Measurements from ENCODE around the gene MYO1G.
"Not testable (repeated sequence)": the region's sequence is repeated elsewhere in the genome, so short reads cannot be mapped to it uniquely, and the experiment has no call there.

Gene MYO1G

DNA sequence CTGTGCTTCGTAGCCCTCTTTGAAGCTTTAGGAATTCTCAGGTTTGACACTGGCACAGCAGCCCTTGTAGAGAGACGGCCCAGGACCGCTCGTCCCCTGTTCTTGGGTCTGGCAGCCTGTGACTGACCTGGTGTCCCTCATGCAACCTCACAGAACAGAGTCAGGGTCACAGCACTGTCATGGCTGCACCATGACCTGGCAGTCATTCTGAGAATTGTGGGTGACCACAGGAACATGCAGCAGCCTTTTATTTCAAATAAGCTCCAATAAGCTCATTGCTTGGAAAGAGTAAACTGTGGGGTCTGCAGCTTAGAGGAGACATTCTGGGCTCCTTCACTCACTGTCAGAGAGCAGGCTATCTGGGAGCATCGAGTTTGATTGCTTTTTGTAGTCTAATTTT lies 42.5 kb downstream of the MYO1G start:
- DNase-seq (ENCODE audit: low spot score) = no peak

DNA sequence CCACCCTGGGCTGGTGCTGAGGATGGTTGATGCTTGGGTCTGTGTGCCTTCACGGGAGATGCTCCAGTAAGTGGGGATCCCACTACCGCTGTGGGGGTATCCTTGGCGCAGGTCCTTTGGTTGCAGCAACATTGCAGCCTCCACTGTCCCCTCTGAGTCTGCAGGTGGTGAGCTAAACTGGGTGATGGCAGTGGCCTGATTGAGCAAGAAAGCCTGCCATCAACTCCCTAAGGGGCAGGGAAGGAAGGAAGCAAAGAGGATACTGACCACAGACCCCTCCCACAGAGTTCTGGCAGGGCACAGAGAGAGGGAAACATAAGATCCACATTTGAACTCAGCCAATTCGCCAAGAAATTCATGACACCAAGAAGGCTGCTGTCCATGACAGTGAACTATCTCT lies 43.2 kb downstream of the MYO1G start:
- no peak for DNase-seq (ENCODE audit: low spot score)

GRCh38 chr7:44935016-44935415 lies 43.8 kb downstream of the MYO1G start:
- no peak for DNase-seq (ENCODE audit: low spot score)

GRCh38 chr7:44934510-44934909 lies 44.3 kb downstream of the MYO1G start:
- not testable (repeated sequence) for DNase-seq (ENCODE audit: low spot score)

DNA sequence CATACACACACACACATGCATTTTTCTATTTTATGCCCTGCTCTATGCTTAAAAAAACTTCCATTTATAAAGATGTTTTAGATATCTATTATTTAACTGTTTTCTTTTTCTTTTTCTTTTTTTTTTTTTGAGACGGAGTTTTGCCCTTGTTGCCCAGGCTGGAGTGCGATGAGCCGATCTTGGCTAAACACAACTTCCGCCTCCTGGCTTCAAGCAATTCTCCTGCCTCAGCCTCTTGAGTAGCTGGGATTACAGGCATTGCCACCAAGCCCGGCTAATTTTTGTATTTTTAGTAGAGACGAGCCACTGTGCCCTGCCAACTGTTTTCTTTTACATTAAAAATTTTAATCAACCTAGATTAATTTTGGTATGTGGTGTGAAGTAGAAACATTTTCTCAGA lies 47.9 kb downstream of the MYO1G start:
- DNase-seq (ENCODE audit: low spot score) = no peak

GRCh38 chr7:44922351-44922694 lies 56.5 kb downstream of the MYO1G start:
- no peak for DNase-seq (ENCODE audit: low spot score)

DNA sequence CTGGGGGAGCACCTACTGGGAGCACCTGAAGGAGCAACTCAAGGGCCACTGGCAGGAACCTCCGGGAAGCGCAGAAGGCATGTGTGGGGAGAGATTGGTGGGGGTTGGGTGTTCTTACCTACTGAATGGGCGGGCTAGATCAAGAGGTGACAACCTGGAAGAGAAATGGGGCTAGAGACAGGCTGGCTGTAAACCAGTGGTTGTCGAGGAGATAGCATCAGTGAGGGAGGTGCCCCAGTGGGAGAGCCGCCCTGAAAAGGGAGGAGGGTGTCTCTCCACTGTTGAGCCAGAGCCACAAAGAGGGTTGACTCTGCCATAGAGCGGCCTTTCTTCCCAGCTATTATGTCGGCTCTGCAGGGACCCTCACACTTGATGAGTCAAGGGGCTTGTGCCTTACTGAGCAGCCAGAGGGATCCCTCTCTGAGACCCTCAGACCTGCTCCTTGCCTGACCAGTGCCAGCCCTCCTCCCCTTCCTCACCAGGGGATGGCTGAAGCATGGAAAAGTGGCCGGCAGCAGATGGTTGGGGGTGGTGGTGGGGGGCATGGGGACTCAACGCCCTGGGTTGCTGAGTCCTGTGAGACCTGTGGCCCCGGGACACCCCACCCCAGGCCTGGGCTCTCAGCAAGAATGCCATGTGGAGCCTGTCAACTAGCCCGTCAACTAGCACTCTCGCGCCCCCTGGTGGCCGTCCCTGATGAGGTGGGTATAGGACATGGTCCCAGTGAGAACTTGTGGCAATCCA lies 57.0 kb downstream of the MYO1G start:
- peak; percentile 87 for DNase-seq (ENCODE audit: low spot score)

- no peak for DNase-seq (ENCODE audit: low spot score)
Measured at GRCh38 chr7:44920119-44920518, 58.7 kb downstream of the MYO1G start.

DNA sequence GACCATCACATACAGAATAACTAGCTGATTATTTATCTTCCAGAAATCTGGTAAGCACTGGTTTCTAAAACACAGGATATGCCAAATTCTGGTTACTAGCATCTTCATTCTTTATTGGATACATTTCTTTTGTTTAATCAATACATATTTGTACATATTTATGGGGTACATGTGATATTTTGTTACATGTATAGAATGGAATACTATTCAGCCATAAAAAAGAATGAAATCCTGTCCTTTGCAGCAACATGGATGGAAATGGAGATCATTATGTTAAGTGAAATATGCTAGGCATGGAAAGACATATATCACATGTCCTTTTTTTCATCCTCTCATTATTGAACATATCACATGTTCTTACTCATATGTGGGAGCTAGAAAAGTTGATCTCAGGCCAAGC lies 60.8 kb downstream of the MYO1G start:
- DNase-seq (ENCODE audit: low spot score) = no peak

DNA sequence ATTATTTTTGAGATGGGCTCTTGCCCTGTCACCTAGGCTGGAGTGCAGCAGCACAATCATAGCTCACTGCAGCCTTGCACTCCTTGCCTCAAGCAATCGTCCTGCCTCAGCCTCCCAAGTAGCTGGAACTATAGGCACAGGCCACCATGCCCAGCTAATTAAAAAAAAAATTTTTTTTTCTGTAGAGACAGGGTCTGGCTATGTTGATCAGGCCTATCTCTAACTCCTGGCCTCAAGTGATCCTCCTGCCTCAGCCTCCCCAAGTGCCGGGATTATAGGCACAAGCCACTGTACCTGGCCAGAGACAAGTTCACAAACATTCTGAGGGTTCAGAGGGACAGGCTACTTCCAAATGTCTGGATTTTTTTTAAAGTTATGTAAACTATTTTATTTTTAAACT lies 61.4 kb downstream of the MYO1G start:
- no peak for DNase-seq (ENCODE audit: low spot score)

GRCh38 chr7:44914992-44915607 lies 63.7 kb downstream of the MYO1G start:
- no peak for DNase-seq (ENCODE audit: low spot score)

GRCh38 chr7:44912775-44913347 lies 66.0 kb downstream of the MYO1G start:
- no peak for DNase-seq (ENCODE audit: low spot score)
